Gastroesophageal sphincter (tissue), 4 donors: Measurements from ENCODE around the gene WNT9A. TPM values are rescaled to one million over a fixed set of nuclear protein-coding genes. Genes with fewer than 3 reads are reported as not detected.

Experiments
- ATAC-seq: fragments of 150-250 bp; one replicate; pipeline ENCODE4 v1.9.1; 2016; ENCODE audit warnings: mild to moderate bottlenecking, moderate library complexity
- H3K27ac ChIP-seq, 4 donors: fragments of 200-600 bp; sonication (generic) in 3 of 4; 1 replicate in 3 of 4; 2 replicates in 1 of 4; pipeline ENCODE4 v1.5.1; 2016 to 2019
- H3K27me3 ChIP-seq: fragments of 200-600 bp; sonication (generic); one replicate; pipeline ENCODE4 v1.5.1; 2019
- H3K36me3 ChIP-seq, 2 donors: fragments of 200-600 bp; sonication (generic); one replicate each; pipeline ENCODE4 v1.5.1; 2019; ENCODE audit warnings: control low read depth in 1 of 2
- H3K4me1 ChIP-seq, 3 donors: fragments of 200-600 bp; sonication (generic); 1 replicate in 2 of 3; 2 replicates in 1 of 3; pipeline ENCODE4 v1.5.1; 2016 to 2019; ENCODE audit warnings: control low read depth in 2 of 3
- H3K4me3 ChIP-seq, 2 donors: fragments of 200-600 bp; sonication (generic); one replicate each; pipeline ENCODE4 v1.5.1; 2019; ENCODE audit warnings: mild to moderate bottlenecking in 1 of 2, moderate library complexity in 1 of 2
- H3K9me3 ChIP-seq, 3 donors: fragments of 200-600 bp; sonication (generic); one replicate each; pipeline ENCODE4 v1.5.1; 2017 to 2019; ENCODE audit warnings: control low read depth in 2 of 3
- CTCF ChIP-seq, 4 experiments: fragments of 200-600 bp in 2 of 4; fragments of 450-650 bp in 2 of 4; sonication (generic) in 1 of 4; IDR thresholded peaks; one replicate each; pipeline ENCODE4 v1.5.1; 2017 to 2019; ENCODE audit warnings: antibody characterized with exemption in 4 of 4, mild to moderate bottlenecking in 2 of 4, moderate library complexity in 2 of 4
- EP300 ChIP-seq: sonication (generic); formaldehyde crosslinking; IDR thresholded peaks from one replicate; pipeline ENCODE4 v1.6.1; 2017; ENCODE audit warnings: antibody characterized with exemption, mild to moderate bottlenecking
- POLR2A ChIP-seq, 2 donors: fragments of 450-650 bp; IDR thresholded peaks; one replicate each; pipeline ENCODE4 v1.6.1; 2017; ENCODE audit warnings: antibody characterized with exemption in 2 of 2, mild to moderate bottlenecking in 2 of 2, moderate library complexity in 1 of 2
- POLR2AphosphoS5 ChIP-seq: sonication (generic); formaldehyde crosslinking; IDR thresholded peaks from one replicate; pipeline ENCODE4 v1.6.1; 2017; ENCODE audit warnings: antibody characterized with exemption
- WGBS, 2 donors: methylation state at CpG; one replicate each; pipeline ENCODE4 v1.1.5; 2018; ENCODE audit warnings: low coverage in 1 of 2; 5-methylcytosine and 5-hydroxymethylcytosine counted together
- total RNA-seq, 4 donors: library from RNA; depleted of rRNA; stranded (reverse); fragments of >200 nt; gene quantifications; one replicate each; pipeline ENCODE4 v1.1.0, GENCODE V29; 2016

The WNT9A gene
- total RNA-seq, 4 donors from 2014 or later = 5.4 to 14.0 (median 6.6) TPM

GRCh38 chr1:227928811-227929375 lies 18.8 kb downstream of the WNT9A start:
- Histone ChIP-seq H3K4me3 (no peak overlapping the region), H3K36me3 (peaks cover 0 to 14% of the 10 kb centered on the region in 2 donors), H3K9me3 (peaks cover 0 to 8% (median 0%) of the 10 kb centered on the region in 3 donors), H3K4me1 (peaks cover 0 to 15% (median under 1%) of the 10 kb centered on the region in 3 donors), H3K27me3 (no peaks in the 10 kb centered on the region), H3K27ac (no peak overlapping the region)
- 79 to 88% methylated on average over 10 to 12 of the region's 12 CpGs for WGBS, 2 donors
- TF ChIP-seq CTCF (IDR thresholded peaks at IDR 0.05) (no peak), EP300 (no peak), POLR2AphosphoS5 (no peak), POLR2A (IDR thresholded peaks at IDR 0.05) (no peak)
- no peak for ATAC-seq

GRCh38 chr1:227927971-227928741 lies 19.6 kb downstream of the WNT9A start:
- H3K27ac ChIP-seq = no peak overlapping the region
- H3K36me3 ChIP-seq = peaks cover 0 to 22% of the 10 kb centered on the region in 2 donors
- ATAC-seq = no peak
- peaks cover 0 to 10% (median 0%) of the 10 kb centered on the region in 3 donors for H3K4me1 ChIP-seq
- WGBS, 2 donors = 94 to 100% methylated on average over 2 to 5 of the region's 11 CpGs
- H3K4me3 ChIP-seq = no peak overlapping the region
- no peaks in the 10 kb centered on the region for H3K27me3 ChIP-seq
- no peak for TF ChIP-seq POLR2AphosphoS5
- no peak for TF ChIP-seq EP300
- no peak for TF ChIP-seq CTCF (IDR thresholded peaks at IDR 0.05)
- TF ChIP-seq POLR2A (IDR thresholded peaks at IDR 0.05) = no peak
- peaks cover 0 to 6% (median 0%) of the 10 kb centered on the region in 3 donors for H3K9me3 ChIP-seq

GRCh38 chr1:227926896-227927885 lies 20.5 kb downstream of the WNT9A start:
- no peaks in the 10 kb centered on the region for H3K9me3 ChIP-seq
- H3K4me1 ChIP-seq = peaks cover 0 to 10% (median 0%) of the 10 kb centered on the region in 3 donors
- H3K36me3 ChIP-seq = peaks cover 0 to 28% of the 10 kb centered on the region in 2 donors
- H3K4me3 ChIP-seq = no peak overlapping the region
- no peaks in the 10 kb centered on the region for H3K27me3 ChIP-seq
- TF ChIP-seq POLR2AphosphoS5 = no peak
- no peak for TF ChIP-seq CTCF (IDR thresholded peaks at IDR 0.05)
- no peak for TF ChIP-seq EP300
- no peak for TF ChIP-seq POLR2A (IDR thresholded peaks at IDR 0.05)
- H3K27ac ChIP-seq = no peak overlapping the region
- WGBS, 2 donors = 50% methylated on average over 2 of the region's 20 CpGs; no CpG with 5 or more reads in 1 of the 2 donors
- ATAC-seq = no peak

GRCh38 chr1:227926216-227926791 lies 21.4 kb downstream of the WNT9A start:
- H3K27ac ChIP-seq = no peak overlapping the region
- H3K27me3 ChIP-seq = no peaks in the 10 kb centered on the region
- ATAC-seq = no peak
- TF ChIP-seq POLR2AphosphoS5 (no peak), POLR2A (IDR thresholded peaks at IDR 0.05) (no peak), CTCF (IDR thresholded peaks at IDR 0.05) (no peak), EP300 (no peak)
- H3K9me3 ChIP-seq = no peaks in the 10 kb centered on the region
- 70% methylated on average over 3 of the region's 11 CpGs; no CpG with 5 or more reads in 1 of the 2 donors for WGBS, 2 donors
- peaks cover 0 to 10% (median 0%) of the 10 kb centered on the region in 3 donors for H3K4me1 ChIP-seq
- H3K36me3 ChIP-seq = peaks cover 0 to 37% of the 10 kb centered on the region in 2 donors
- no peak overlapping the region for H3K4me3 ChIP-seq
